WTC11 (cell line): ENCODE results near the gene CYP19A1. TPM values are rescaled to one million over a fixed set of nuclear protein-coding genes. Genes with fewer than 3 reads are reported as not detected.

Experiments
- ATAC-seq: fragments of 200-7000 bp; cut with Tn5 transposase; 2 replicates; pipeline ENCODE4 v1.10.0; 2021; ENCODE audit warnings: mild to moderate bottlenecking, moderate library complexity
- CTCF ChIA-PET: fragments of 300-600 bp; sonication (Branson Sonifier 250); formaldehyde crosslinking; loops from one replicate; lab custom pipeline; 2021; ENCODE audit warnings: antibody characterized with exemption; lab: Charles Lee
- POLR2A ChIA-PET: fragments of 350-600 bp; sonication (Branson Sonifier 250); formaldehyde crosslinking; loops from one replicate; lab custom pipeline; 2021; ENCODE audit warnings: antibody characterized with exemption; lab: Charles Lee
- DNase-seq: peaks from one replicate; pipeline ENCODE4 v3.0.0; 2021; ENCODE audit warnings: low spot score
- H3K27ac Mint-ChIP-seq: 2 replicates; pipeline ENCODE4 v1.8.0; 2021; ENCODE audit warnings: mixed read lengths
- H3K27me3 Mint-ChIP-seq: 2 replicates; pipeline ENCODE4 v1.8.0; 2021; ENCODE audit warnings: low read depth, mild to moderate bottlenecking, moderate library complexity, mixed read lengths
- H3K36me3 Mint-ChIP-seq: 2 replicates; pipeline ENCODE4 v1.8.0; 2021; ENCODE audit warnings: mixed read lengths
- H3K4me1 Mint-ChIP-seq: 2 replicates; pipeline ENCODE4 v1.8.0; 2022; ENCODE audit warnings: mixed read lengths
- H3K4me3 Mint-ChIP-seq: 2 replicates; pipeline ENCODE4 v1.8.0; 2021; ENCODE audit warnings: mild to moderate bottlenecking, moderate library complexity, mixed read lengths
- H3K9me3 Mint-ChIP-seq: 2 replicates; pipeline ENCODE4 v1.8.0; 2021; ENCODE audit warnings: mixed read lengths
- AR ChIP-seq: fragments of 250-450 bp; sonication (Bioruptor Pico); IDR thresholded peaks from 2 replicates; pipeline ENCODE4 v1.9.0; 2021; ENCODE audit warnings: mild to moderate bottlenecking
- CBFB ChIP-seq: sonication (generic); formaldehyde crosslinking; IDR thresholded peaks from 2 replicates; pipeline ENCODE4 v1.8.1; 2022; ENCODE audit warnings: mild to moderate bottlenecking, low read depth, missing genetic modification reagents
- CTCF ChIP-seq: fragments of 200-600 bp; IDR thresholded peaks from 2 replicates; pipeline ENCODE4 v1.8.0; 2022; ENCODE audit warnings: antibody characterized with exemption
- E2F5 ChIP-seq: sonication (generic); formaldehyde crosslinking; IDR thresholded peaks from 2 replicates; pipeline ENCODE4 v1.8.1; 2022; ENCODE audit warnings: mild to moderate bottlenecking, moderate library complexity, missing genetic modification reagents
- ERG ChIP-seq: fragments of 250-450 bp; sonication (Bioruptor Pico); IDR thresholded peaks from 2 replicates; pipeline ENCODE4 v1.8.0; 2021; ENCODE audit warnings: mild to moderate bottlenecking
- FOXJ3 ChIP-seq: sonication (generic); formaldehyde crosslinking; IDR thresholded peaks from 2 replicates; pipeline ENCODE4 v1.9.0; 2021; ENCODE audit warnings: missing genetic modification reagents, mild to moderate bottlenecking, borderline replicate concordance
- FOXK1 ChIP-seq: sonication (generic); formaldehyde crosslinking; IDR thresholded peaks from 2 replicates; pipeline ENCODE4 v1.8.0; 2022; ENCODE audit warnings: mild to moderate bottlenecking, moderate library complexity, missing genetic modification reagents
- HMGA2 ChIP-seq: fragments of 250-450 bp; sonication (Bioruptor Pico); IDR thresholded peaks from 2 replicates; pipeline ENCODE4 v1.4.0; 2021; ENCODE audit warnings: mild to moderate bottlenecking, moderate library complexity
- JUN ChIP-seq: sonication (generic); formaldehyde crosslinking; IDR thresholded peaks from 2 replicates; pipeline ENCODE4 v1.8.0; 2023; ENCODE audit warnings: mild to moderate bottlenecking, missing genetic modification reagents
- MAX ChIP-seq: sonication (generic); formaldehyde crosslinking; IDR thresholded peaks from 2 replicates; pipeline ENCODE4 v1.8.0; 2022; ENCODE audit warnings: mild to moderate bottlenecking, missing genetic modification reagents
- MLX ChIP-seq: sonication (generic); formaldehyde crosslinking; IDR thresholded peaks from 2 replicates; pipeline ENCODE4 v1.8.1; 2023; ENCODE audit warnings: mild to moderate bottlenecking, missing genetic modification reagents, moderate library complexity
- NFYB ChIP-seq: sonication (generic); formaldehyde crosslinking; conservative IDR thresholded peaks from 2 replicates; pipeline ENCODE4 v1.8.0; 2022; ENCODE audit warnings: low read depth, missing genetic modification reagents
- OVOL2 ChIP-seq: fragments of 250-450 bp; sonication (Bioruptor Pico); IDR thresholded peaks from 2 replicates; pipeline ENCODE4 v1.9.0; 2021; ENCODE audit warnings: mild to moderate bottlenecking, borderline replicate concordance
- PREB ChIP-seq: sonication (generic); formaldehyde crosslinking; IDR thresholded peaks from 2 replicates; pipeline ENCODE4 v1.8.1; 2022; ENCODE audit warnings: mild to moderate bottlenecking, missing genetic modification reagents, moderate library complexity, borderline replicate concordance
- PRRX2 ChIP-seq: fragments of 250-450 bp; sonication (Bioruptor Pico); IDR thresholded peaks from 2 replicates; pipeline ENCODE4 v1.8.0; 2021; ENCODE audit warnings: mild to moderate bottlenecking
- SMAD3 ChIP-seq: sonication (generic); formaldehyde crosslinking; IDR thresholded peaks from 2 replicates; pipeline ENCODE4 v1.8.0; 2022; ENCODE audit warnings: missing genetic modification reagents, mild to moderate bottlenecking, borderline replicate concordance
- SMAD4 ChIP-seq: sonication (generic); formaldehyde crosslinking; IDR thresholded peaks from 2 replicates; pipeline ENCODE4 v1.8.0; 2022; ENCODE audit warnings: mild to moderate bottlenecking, missing genetic modification reagents
- USF2 ChIP-seq: sonication (generic); formaldehyde crosslinking; IDR thresholded peaks from 2 replicates; pipeline ENCODE4 v1.8.1; 2023; ENCODE audit warnings: mild to moderate bottlenecking, missing genetic modification reagents, moderate library complexity
- ZNF219 ChIP-seq: sonication (generic); formaldehyde crosslinking; IDR thresholded peaks from 2 replicates; pipeline ENCODE4 v1.8.0; 2023; ENCODE audit warnings: missing genetic modification reagents, mild to moderate bottlenecking, borderline replicate concordance
- ZNF317 ChIP-seq: sonication (generic); formaldehyde crosslinking; IDR thresholded peaks from 2 replicates; pipeline ENCODE4 v1.8.1; 2023; ENCODE audit warnings: low read depth, mild to moderate bottlenecking, moderate library complexity, missing genetic modification reagents, borderline replicate concordance
- ZNF396 ChIP-seq: fragments of 250-450 bp; sonication (Bioruptor Pico); IDR thresholded peaks from 2 replicates; pipeline ENCODE4 v1.8.0; 2021; ENCODE audit warnings: mild to moderate bottlenecking, moderate library complexity, borderline replicate concordance
- total RNA-seq: library from RNA; stranded (reverse); gene quantifications from 3 replicates; pipeline ENCODE4 v1.2.3, GENCODE V29; 2021

CYP19A1 gene
- total RNA-seq, 1 experiment from 2014 or later = not detected

- TF ChIP-seq NFYB (CRISPR knock-in tag) = no peak
- TF ChIP-seq HMGA2 (CRISPR knock-in tag) = no peak
- no peak for TF ChIP-seq CTCF
- TF ChIP-seq MAX (CRISPR knock-in tag) = no peak
- no peak for TF ChIP-seq PREB (CRISPR knock-in tag)
These were observed 7.3 kb downstream of the CYP19A1 start (continued) for GRCh38 chr15:51331141-51331540.

GRCh38 chr15:51328926-51329325, 9.5 kb downstream of the CYP19A1 start:
- Mint-ChIP-seq H3K36me3 (no peaks in the 10 kb centered on the region), H3K4me1 (no peaks in the 10 kb centered on the region), H3K4me3 (no peak overlapping the region), H3K9me3 (no peaks in the 10 kb centered on the region), H3K27ac (no peak overlapping the region), H3K27me3 (peaks cover 16% of the 10 kb centered on the region)
- POLR2A ChIA-PET = no interaction called here
- CTCF ChIA-PET = no interaction called here
- TF ChIP-seq USF2 (CRISPR knock-in tag) (no peak), SMAD4 (CRISPR knock-in tag) (no peak), ZNF317 (CRISPR knock-in tag) (no peak), PRRX2 (CRISPR knock-in tag) (no peak), CTCF (no peak), ZNF396 (CRISPR knock-in tag) (no peak), OVOL2 (CRISPR knock-in tag) (no peak), CBFB (no peak), ZNF219 (no peak), FOXJ3 (no peak), ERG (CRISPR knock-in tag) (no peak)
- ATAC-seq (no peak), DNase-seq (no peak)

GRCh38 chr15:51327081-51327480, 11.3 kb downstream of the CYP19A1 start:
- H3K27me3 Mint-ChIP-seq = peaks cover 12% of the 10 kb centered on the region
- H3K27ac Mint-ChIP-seq = no peak overlapping the region
- POLR2A ChIA-PET = no interaction called here
- CTCF ChIA-PET = interaction anchor here (1.0 kb wide), 1 partner anchor 75 kb away, joined by 3 read pairs; no protein-coding TSS in a partner anchor
- no peak overlapping the region for H3K4me3 Mint-ChIP-seq
- H3K36me3 Mint-ChIP-seq = no peaks in the 10 kb centered on the region
- no peaks in the 10 kb centered on the region for H3K4me1 Mint-ChIP-seq
- DNase-seq = no peak
- ATAC-seq = no peak
- no peaks in the 10 kb centered on the region for H3K9me3 Mint-ChIP-seq
- TF ChIP-seq JUN (CRISPR knock-in tag) = no peak
- TF ChIP-seq SMAD3 (CRISPR knock-in tag) = no peak
- no peak for TF ChIP-seq MLX (CRISPR knock-in tag)
- no peak for TF ChIP-seq AR (CRISPR knock-in tag)
- TF ChIP-seq E2F5 (CRISPR knock-in tag) = no peak
- TF ChIP-seq FOXK1 = no peak
